Panc1 (cell line): ENCODE results near the gene TTC24.

ENCODE experiments used
- TF ChIP-seq, protein P1 (sequence below): fragments of 450-650 bp; IDR thresholded peaks from 2 replicates; pipeline ENCODE4 v1.5.1; 2017; ENCODE audit warnings: mild to moderate bottlenecking
- TF ChIP-seq, protein P2 (sequence below), 2 experiments: IDR thresholded peaks; 2 replicates each; pipeline ENCODE4 v1.6.1; 2011 to 2012; ENCODE audit warnings: low read depth in 2 of 2, control low read depth in 1 of 2, low read length in 1 of 2, mild to moderate bottlenecking in 1 of 2, moderate library complexity in 1 of 2; ENCODE audit not compliant: insufficient read depth in 1 of 2

- TF ChIP-seq, protein P1, sequence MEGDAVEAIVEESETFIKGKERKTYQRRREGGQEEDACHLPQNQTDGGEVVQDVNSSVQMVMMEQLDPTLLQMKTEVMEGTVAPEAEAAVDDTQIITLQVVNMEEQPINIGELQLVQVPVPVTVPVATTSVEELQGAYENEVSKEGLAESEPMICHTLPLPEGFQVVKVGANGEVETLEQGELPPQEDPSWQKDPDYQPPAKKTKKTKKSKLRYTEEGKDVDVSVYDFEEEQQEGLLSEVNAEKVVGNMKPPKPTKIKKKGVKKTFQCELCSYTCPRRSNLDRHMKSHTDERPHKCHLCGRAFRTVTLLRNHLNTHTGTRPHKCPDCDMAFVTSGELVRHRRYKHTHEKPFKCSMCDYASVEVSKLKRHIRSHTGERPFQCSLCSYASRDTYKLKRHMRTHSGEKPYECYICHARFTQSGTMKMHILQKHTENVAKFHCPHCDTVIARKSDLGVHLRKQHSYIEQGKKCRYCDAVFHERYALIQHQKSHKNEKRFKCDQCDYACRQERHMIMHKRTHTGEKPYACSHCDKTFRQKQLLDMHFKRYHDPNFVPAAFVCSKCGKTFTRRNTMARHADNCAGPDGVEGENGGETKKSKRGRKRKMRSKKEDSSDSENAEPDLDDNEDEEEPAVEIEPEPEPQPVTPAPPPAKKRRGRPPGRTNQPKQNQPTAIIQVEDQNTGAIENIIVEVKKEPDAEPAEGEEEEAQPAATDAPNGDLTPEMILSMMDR, result no peak
- TF ChIP-seq, protein P2, sequence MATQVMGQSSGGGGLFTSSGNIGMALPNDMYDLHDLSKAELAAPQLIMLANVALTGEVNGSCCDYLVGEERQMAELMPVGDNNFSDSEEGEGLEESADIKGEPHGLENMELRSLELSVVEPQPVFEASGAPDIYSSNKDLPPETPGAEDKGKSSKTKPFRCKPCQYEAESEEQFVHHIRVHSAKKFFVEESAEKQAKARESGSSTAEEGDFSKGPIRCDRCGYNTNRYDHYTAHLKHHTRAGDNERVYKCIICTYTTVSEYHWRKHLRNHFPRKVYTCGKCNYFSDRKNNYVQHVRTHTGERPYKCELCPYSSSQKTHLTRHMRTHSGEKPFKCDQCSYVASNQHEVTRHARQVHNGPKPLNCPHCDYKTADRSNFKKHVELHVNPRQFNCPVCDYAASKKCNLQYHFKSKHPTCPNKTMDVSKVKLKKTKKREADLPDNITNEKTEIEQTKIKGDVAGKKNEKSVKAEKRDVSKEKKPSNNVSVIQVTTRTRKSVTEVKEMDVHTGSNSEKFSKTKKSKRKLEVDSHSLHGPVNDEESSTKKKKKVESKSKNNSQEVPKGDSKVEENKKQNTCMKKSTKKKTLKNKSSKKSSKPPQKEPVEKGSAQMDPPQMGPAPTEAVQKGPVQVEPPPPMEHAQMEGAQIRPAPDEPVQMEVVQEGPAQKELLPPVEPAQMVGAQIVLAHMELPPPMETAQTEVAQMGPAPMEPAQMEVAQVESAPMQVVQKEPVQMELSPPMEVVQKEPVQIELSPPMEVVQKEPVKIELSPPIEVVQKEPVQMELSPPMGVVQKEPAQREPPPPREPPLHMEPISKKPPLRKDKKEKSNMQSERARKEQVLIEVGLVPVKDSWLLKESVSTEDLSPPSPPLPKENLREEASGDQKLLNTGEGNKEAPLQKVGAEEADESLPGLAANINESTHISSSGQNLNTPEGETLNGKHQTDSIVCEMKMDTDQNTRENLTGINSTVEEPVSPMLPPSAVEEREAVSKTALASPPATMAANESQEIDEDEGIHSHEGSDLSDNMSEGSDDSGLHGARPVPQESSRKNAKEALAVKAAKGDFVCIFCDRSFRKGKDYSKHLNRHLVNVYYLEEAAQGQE (IDR thresholded peaks at IDR 0.05; ENCODE audit: insufficient read depth in 1 of 2, low read depth in 2 of 2, low read length in 1 of 2), result no peak
Measured at GRCh38 chr1:156553860-156554485, 25.6 kb upstream of the TTC24 start.
